ENCODE results near the gene IPO4.

IPO4 gene

GRCh38 chr14:24162093-24162492 lies 26.5 kb downstream of the IPO4 start:
- H3F3A ChIP-seq (ENCODE audit: insufficient read depth, low read length): no peaks in the 10 kb centered on the region
- no peaks in the 10 kb centered on the region for H4K20me1 ChIP-seq (ENCODE audit: insufficient read depth, low read length)
- peak overlapping the region; percentile 93 for H3K4me2 ChIP-seq (ENCODE audit: low read depth, low read length)
- no peaks in the 10 kb centered on the region for H3K9me3 ChIP-seq (replicated peaks; ENCODE audit: insufficient read depth, low read length)
- peaks cover 12% of the 10 kb centered on the region for H3K79me2 ChIP-seq (ENCODE audit: low read length)
- peak overlapping the region; percentile 76; the same call in 1 of the 2 replicates for H3K9ac ChIP-seq (ENCODE audit: low read length)
- H3K4me1 ChIP-seq (ENCODE audit: low read length): no peaks in the 10 kb centered on the region
- H2AFZ ChIP-seq (ENCODE audit: low read length): no peak overlapping the region
- no peak for TF ChIP-seq EZH2phosphoT487 (IDR thresholded peaks at IDR 0.05; ENCODE audit: low read length)
- no peak for TF ChIP-seq CTCF (IDR thresholded peaks at IDR 0.05; ENCODE audit: low read length)
- TF ChIP-seq EZH2 (optimal IDR thresholded peaks at IDR 0.05; ENCODE audit: low read depth, low read length): no peak
- DNase-seq: no peak
- H3K27ac ChIP-seq (ENCODE audit: low read length): no peak overlapping the region
- no peaks in the 10 kb centered on the region for H3K36me3 ChIP-seq (replicated peaks; ENCODE audit: insufficient read depth, low read length)
- H3K9me2 ChIP-seq (replicated peaks; ENCODE audit: insufficient read depth, low read length): no peaks in the 10 kb centered on the region
- H3K4me3 ChIP-seq (ENCODE audit: low read length): peak overlapping the region; percentile 73
- H3K27me3 ChIP-seq (replicated peaks; ENCODE audit: insufficient read depth, low read length): no peaks in the 10 kb centered on the region

- Histone ChIP-seq H3K9me3 (replicated peaks; ENCODE audit: insufficient read depth, low read length) (no peaks in the 10 kb centered on the region), H3K9ac (ENCODE audit: low read length) (peak within 1 kb of the TSS; percentile 76), H4K20me1 (ENCODE audit: insufficient read depth, low read length) (no peaks in the 10 kb centered on the region), H3K36me3 (replicated peaks; ENCODE audit: insufficient read depth, low read length) (no peaks in the 10 kb centered on the region), H3K9me2 (replicated peaks; ENCODE audit: insufficient read depth, low read length) (no peaks in the 10 kb centered on the region), H3K4me1 (ENCODE audit: low read length) (no peaks in the 10 kb centered on the region), H3K79me2 (ENCODE audit: low read length) (peaks cover 12% of the 10 kb centered on the region), H3K27me3 (replicated peaks; ENCODE audit: insufficient read depth, low read length) (no peaks in the 10 kb centered on the region), H3K4me2 (ENCODE audit: low read depth, low read length) (peak within 1 kb of the TSS; percentile 93), H2AFZ (ENCODE audit: low read length) (0 out of 2 replicates have a peak within 1 kb of the TSS, but pooled peaks have one; percentile 11), H3F3A (ENCODE audit: insufficient read depth, low read length) (no peaks in the 10 kb centered on the region), H3K4me3 (ENCODE audit: low read length) (peak within 1 kb of the TSS; percentile 73), H3K27ac (ENCODE audit: low read length) (peak within 1 kb of the TSS; percentile 50; the same call in 1 of the 2 replicates)
- peak; percentile 82 for DNase-seq
- no peak for TF ChIP-seq EZH2 (optimal IDR thresholded peaks at IDR 0.05; ENCODE audit: low read depth, low read length)
- peak; percentile 69 for TF ChIP-seq CTCF (IDR thresholded peaks at IDR 0.05; ENCODE audit: low read length)
Observed at GRCh38 chr14:24160850-24161804, 27.5 kb downstream of the IPO4 start, which contains the start of gene IRF9. IRF9 (plus strand) TSS chr14:24161265; CDS start chr14:24162145, 880 bp downstream.

GRCh38 chr14:24160499-24160849 lies 28.1 kb downstream of the IPO4 start:
- no peak overlapping the region for H2AFZ ChIP-seq (ENCODE audit: low read length)
- no peaks in the 10 kb centered on the region for H3F3A ChIP-seq (ENCODE audit: insufficient read depth, low read length)
- no peak overlapping the region for H3K9ac ChIP-seq (ENCODE audit: low read length)
- peaks cover 12% of the 10 kb centered on the region for H3K79me2 ChIP-seq (ENCODE audit: low read length)
- no peaks in the 10 kb centered on the region for H3K9me2 ChIP-seq (replicated peaks; ENCODE audit: insufficient read depth, low read length)
- no peak for DNase-seq
- H3K27ac ChIP-seq (ENCODE audit: low read length): peak overlapping the region; percentile 23; the same call in 1 of the 2 replicates
- no peaks in the 10 kb centered on the region for H3K9me3 ChIP-seq (replicated peaks; ENCODE audit: insufficient read depth, low read length)
- TF ChIP-seq CTCF (IDR thresholded peaks at IDR 0.05; ENCODE audit: low read length) (no peak), EZH2phosphoT487 (IDR thresholded peaks at IDR 0.05; ENCODE audit: low read length) (no peak), EZH2 (optimal IDR thresholded peaks at IDR 0.05; ENCODE audit: low read depth, low read length) (no peak)
- H3K4me1 ChIP-seq (ENCODE audit: low read length): no peaks in the 10 kb centered on the region
- H4K20me1 ChIP-seq (ENCODE audit: insufficient read depth, low read length): no peaks in the 10 kb centered on the region
- no peak overlapping the region for H3K4me3 ChIP-seq (ENCODE audit: low read length)
- H3K36me3 ChIP-seq (replicated peaks; ENCODE audit: insufficient read depth, low read length): no peaks in the 10 kb centered on the region
- H3K4me2 ChIP-seq (ENCODE audit: low read depth, low read length): no peak overlapping the region
- no peaks in the 10 kb centered on the region for H3K27me3 ChIP-seq (replicated peaks; ENCODE audit: insufficient read depth, low read length)
